Measurements from ENCODE around the gene SQSTM1.

GRCh38 chr5:179880066-179880650, 59.5 kb downstream of the SQSTM1 start:
- no peak for TF ChIP-seq EZH2 (IDR thresholded peaks at IDR 0.05; ENCODE audit: low read length, unreplicated experiment)
- TF ChIP-seq EZH2phosphoT487 (IDR thresholded peaks at IDR 0.05; ENCODE audit: borderline replicate concordance, low read length): no peak
- TF ChIP-seq, protein P1, sequence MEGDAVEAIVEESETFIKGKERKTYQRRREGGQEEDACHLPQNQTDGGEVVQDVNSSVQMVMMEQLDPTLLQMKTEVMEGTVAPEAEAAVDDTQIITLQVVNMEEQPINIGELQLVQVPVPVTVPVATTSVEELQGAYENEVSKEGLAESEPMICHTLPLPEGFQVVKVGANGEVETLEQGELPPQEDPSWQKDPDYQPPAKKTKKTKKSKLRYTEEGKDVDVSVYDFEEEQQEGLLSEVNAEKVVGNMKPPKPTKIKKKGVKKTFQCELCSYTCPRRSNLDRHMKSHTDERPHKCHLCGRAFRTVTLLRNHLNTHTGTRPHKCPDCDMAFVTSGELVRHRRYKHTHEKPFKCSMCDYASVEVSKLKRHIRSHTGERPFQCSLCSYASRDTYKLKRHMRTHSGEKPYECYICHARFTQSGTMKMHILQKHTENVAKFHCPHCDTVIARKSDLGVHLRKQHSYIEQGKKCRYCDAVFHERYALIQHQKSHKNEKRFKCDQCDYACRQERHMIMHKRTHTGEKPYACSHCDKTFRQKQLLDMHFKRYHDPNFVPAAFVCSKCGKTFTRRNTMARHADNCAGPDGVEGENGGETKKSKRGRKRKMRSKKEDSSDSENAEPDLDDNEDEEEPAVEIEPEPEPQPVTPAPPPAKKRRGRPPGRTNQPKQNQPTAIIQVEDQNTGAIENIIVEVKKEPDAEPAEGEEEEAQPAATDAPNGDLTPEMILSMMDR (conservative IDR thresholded peaks at IDR 0.05; ENCODE audit: low read depth, low read length): no peak

Measured in PC-3 (cell line).